Trophoblast cell (in vitro differentiated cells and primary cell): ENCODE data around the gene C12orf42.

Experiments used
- DNase-seq, 2 donors: peaks; one replicate each; pipeline ENCODE4 v3.0.0-alpha.2; 2016
- H2AFZ ChIP-seq: 2 replicates; pipeline ENCODE4 v1.6.1; 2013; ENCODE audit warnings: low read length, moderate library complexity, mild to moderate bottlenecking; ENCODE audit not compliant: insufficient read depth, poor library complexity
- H2AK5ac ChIP-seq: 2 replicates; pipeline ENCODE4 v1.6.1; 2013; ENCODE audit warnings: mild to moderate bottlenecking, low read length
- H2BK120ac ChIP-seq: 2 replicates; pipeline ENCODE4 v1.6.1; 2013; ENCODE audit warnings: low read length, mild to moderate bottlenecking, moderate library complexity; ENCODE audit not compliant: insufficient read depth, poor library complexity
- H2BK12ac ChIP-seq: 2 replicates; pipeline ENCODE4 v1.6.1; 2013; ENCODE audit warnings: mild to moderate bottlenecking, low read length, moderate library complexity
- H2BK5ac ChIP-seq: 2 replicates; pipeline ENCODE4 v1.6.1; 2013; ENCODE audit warnings: low read length, low read depth, moderate library complexity, mild to moderate bottlenecking; ENCODE audit not compliant: poor library complexity
- H3K14ac ChIP-seq: 2 replicates; pipeline ENCODE4 v1.6.1; 2013; ENCODE audit warnings: mild to moderate bottlenecking, low read length
- H3K18ac ChIP-seq: 2 replicates; pipeline ENCODE4 v1.6.1; 2013; ENCODE audit warnings: mild to moderate bottlenecking, low read length
- H3K23ac ChIP-seq: 2 replicates; pipeline ENCODE4 v1.6.1; 2013; ENCODE audit warnings: low read length
- H3K27ac ChIP-seq: 2 replicates; pipeline ENCODE4 v1.5.1; 2013; ENCODE audit warnings: low read depth, mild to moderate bottlenecking, inconsistent platforms, low read length, moderate library complexity
- H3K27me3 ChIP-seq: 2 replicates; pipeline ENCODE4 v1.6.1; 2013; ENCODE audit warnings: inconsistent platforms, mild to moderate bottlenecking, low read length, moderate library complexity; ENCODE audit not compliant: insufficient read depth
- H3K36me3 ChIP-seq, 2 experiments: 1 replicate in 1 of 2; 2 replicates in 1 of 2; pipeline ENCODE4 v1.6.1; 2013; ENCODE audit warnings: low read length in 2 of 2, mild to moderate bottlenecking in 2 of 2, moderate library complexity in 1 of 2; ENCODE audit not compliant: insufficient read depth in 2 of 2, control insufficient read depth in 1 of 2
- H3K4ac ChIP-seq: 2 replicates; pipeline ENCODE4 v1.6.1; 2013; ENCODE audit warnings: low read depth, mild to moderate bottlenecking, low read length, moderate library complexity
- H3K4me1 ChIP-seq, 2 experiments: 1 replicate in 1 of 2; 2 replicates in 1 of 2; pipeline ENCODE4 v1.6.1; 2013; ENCODE audit warnings: low read length in 2 of 2, mild to moderate bottlenecking in 2 of 2, moderate library complexity in 1 of 2; ENCODE audit not compliant: insufficient read depth in 2 of 2, control insufficient read depth in 1 of 2
- H3K4me2 ChIP-seq: 2 replicates; pipeline ENCODE4 v1.6.1; 2013; ENCODE audit warnings: inconsistent platforms, mild to moderate bottlenecking, low read length, moderate library complexity
- H3K4me3 ChIP-seq: 2 replicates; pipeline ENCODE4 v1.5.1; 2013; ENCODE audit warnings: mild to moderate bottlenecking, low read depth, low read length, inconsistent platforms
- H3K79me1 ChIP-seq: one replicate; pipeline ENCODE4 v1.6.1; 2013; ENCODE audit warnings: low read length
- H3K79me2 ChIP-seq: 2 replicates; pipeline ENCODE4 v1.6.1; 2013; ENCODE audit warnings: low read length, mild to moderate bottlenecking; ENCODE audit not compliant: control insufficient read depth, insufficient read depth, poor library complexity
- H3K9ac ChIP-seq: 2 replicates; pipeline ENCODE4 v1.6.1; 2013; ENCODE audit warnings: mild to moderate bottlenecking, low read length
- H3K9me3 ChIP-seq: 2 replicates; pipeline ENCODE4 v1.6.1; 2013; ENCODE audit warnings: low read depth, mild to moderate bottlenecking, control low read depth, inconsistent platforms, low read length; ENCODE audit not compliant: insufficient read depth
- H4K12ac ChIP-seq: 2 replicates; pipeline ENCODE4 v1.6.1; 2013; ENCODE audit warnings: low read depth, mild to moderate bottlenecking, low read length, moderate library complexity
- H4K8ac ChIP-seq: 2 replicates; pipeline ENCODE4 v1.6.1; 2013; ENCODE audit warnings: low read depth, mild to moderate bottlenecking, low read length, moderate library complexity
- H4K91ac ChIP-seq: one replicate; pipeline ENCODE4 v1.6.1; 2013; ENCODE audit warnings: low read depth, mild to moderate bottlenecking, low read length, moderate library complexity
- WGBS: extraction: QIAGEN DNeasy Blood & Tissue Kit; methylation state at CpG from one replicate; pipeline ENCODE4 v1.1.7; 2013; ENCODE audit warnings: missing lambda C conversion rate; ENCODE audit not compliant: insufficient read length, insufficient coverage; ENCODE audit errors: extremely low coverage; 5-methylcytosine and 5-hydroxymethylcytosine counted together

The C12orf42 gene

GRCh38 chr12:103444983-103445382, 50.8 kb downstream of the C12orf42 start:
- Histone ChIP-seq H3K79me1 (no peaks in the 10 kb centered on the region), H4K12ac (no peak overlapping the region), H3K27me3 (no peaks in the 10 kb centered on the region), H3K14ac (no peak overlapping the region), H3K18ac (no peak overlapping the region), H3K36me3 (no peaks in the 10 kb centered on the region), H2BK12ac (no peak overlapping the region), H3K9me3 (no peaks in the 10 kb centered on the region), H3K9ac (no peak overlapping the region), H4K8ac (no peak overlapping the region), H2AK5ac (no peak overlapping the region), H2BK120ac (no peak overlapping the region), H3K4me1 (no peaks in the 10 kb centered on the region), H3K4ac (no peak overlapping the region), H3K79me2 (no peaks in the 10 kb centered on the region), H4K91ac (no peak overlapping the region), H2BK5ac (no peak overlapping the region), H3K23ac (no peak overlapping the region), H3K4me2 (no peak overlapping the region), H3K4me3 (no peak overlapping the region), H3K27ac (no peak overlapping the region), H2AFZ (no peak overlapping the region)
- WGBS, result no CpG with 5 or more reads among the region's 4 CpGs
- DNase-seq, result no peak

- no peak overlapping the region for H3K9ac ChIP-seq
- no peak overlapping the region for H2AK5ac ChIP-seq
- H3K4me2 ChIP-seq, result no peak overlapping the region
- no peak overlapping the region for H3K23ac ChIP-seq
- H3K4me1 ChIP-seq, result no peaks in the 10 kb centered on the region
- no peak overlapping the region for H4K91ac ChIP-seq
- H3K9me3 ChIP-seq, result no peaks in the 10 kb centered on the region
- H4K12ac ChIP-seq, result no peak overlapping the region
- no peak overlapping the region for H2BK12ac ChIP-seq
- no peaks in the 10 kb centered on the region for H3K27me3 ChIP-seq
- H3K14ac ChIP-seq, result no peak overlapping the region
- DNase-seq, result no peak
- no peak overlapping the region for H2BK120ac ChIP-seq
- no CpG with 5 or more reads among the region's 3 CpGs for WGBS
- H3K18ac ChIP-seq, result no peak overlapping the region
- H3K79me1 ChIP-seq, result no peaks in the 10 kb centered on the region
- no peak overlapping the region for H3K27ac ChIP-seq
- no peak overlapping the region for H3K4ac ChIP-seq
- H3K4me3 ChIP-seq, result no peak overlapping the region
- H4K8ac ChIP-seq, result no peak overlapping the region
- H2AFZ ChIP-seq, result no peak overlapping the region
- H3K79me2 ChIP-seq, result no peaks in the 10 kb centered on the region
- no peaks in the 10 kb centered on the region for H3K36me3 ChIP-seq
- H2BK5ac ChIP-seq, result no peak overlapping the region
Observed at GRCh38 chr12:103442822-103443221, 52.9 kb downstream of the C12orf42 start.

GRCh38 chr12:103442182-103442555, 53.6 kb downstream of the C12orf42 start:
- Histone ChIP-seq H4K91ac (no peak overlapping the region), H3K4me1 (no peaks in the 10 kb centered on the region), H3K79me2 (no peaks in the 10 kb centered on the region), H3K4me3 (no peak overlapping the region), H3K23ac (no peak overlapping the region), H4K8ac (no peak overlapping the region), H2BK120ac (no peak overlapping the region), H3K4ac (no peak overlapping the region), H3K9me3 (no peaks in the 10 kb centered on the region), H2BK12ac (no peak overlapping the region), H3K27ac (no peak overlapping the region), H4K12ac (no peak overlapping the region), H3K36me3 (no peaks in the 10 kb centered on the region), H3K79me1 (no peaks in the 10 kb centered on the region), H3K4me2 (no peak overlapping the region), H3K9ac (no peak overlapping the region), H3K18ac (no peak overlapping the region), H3K14ac (no peak overlapping the region), H3K27me3 (no peaks in the 10 kb centered on the region), H2BK5ac (no peak overlapping the region), H2AFZ (no peak overlapping the region), H2AK5ac (no peak overlapping the region)
- DNase-seq, result no peak
- WGBS, result no CpG with 5 or more reads among the region's 5 CpGs

GRCh38 chr12:103441437-103442181, 54.2 kb downstream of the C12orf42 start:
- Histone ChIP-seq H2BK5ac (no peak overlapping the region), H4K91ac (no peak overlapping the region), H3K79me2 (no peaks in the 10 kb centered on the region), H3K18ac (no peak overlapping the region), H3K27me3 (no peaks in the 10 kb centered on the region), H3K4me1 (no peaks in the 10 kb centered on the region), H3K14ac (no peak overlapping the region), H4K8ac (no peak overlapping the region), H3K23ac (no peak overlapping the region), H3K27ac (no peak overlapping the region), H2AK5ac (no peak overlapping the region), H3K4me3 (no peak overlapping the region), H3K36me3 (no peaks in the 10 kb centered on the region), H3K9me3 (no peaks in the 10 kb centered on the region), H2AFZ (no peak overlapping the region), H2BK12ac (no peak overlapping the region), H3K9ac (no peak overlapping the region), H2BK120ac (no peak overlapping the region), H4K12ac (no peak overlapping the region), H3K4ac (no peak overlapping the region), H3K79me1 (no peaks in the 10 kb centered on the region), H3K4me2 (no peak overlapping the region)
- no CpG with 5 or more reads among the region's 1 CpG for WGBS
- DNase-seq, result no peak
